Right lobe of liver (tissue), 6 donors: ENCODE results near the gene LDLRAD3. TPM values are rescaled to one million over a fixed set of nuclear protein-coding genes. Genes with fewer than 3 reads are reported as not detected.

Source experiments
- ATAC-seq, 4 donors: fragments of 200-7000 bp; cut with Tn5 transposase; one replicate each; pipeline ENCODE4 v1.9.1; 2020; ENCODE audit warnings: mild to moderate bottlenecking in 4 of 4, moderate library complexity in 4 of 4
- DNase-seq, 3 donors: peaks; one replicate each; pipeline ENCODE4 v3.0.0-alpha.2; 2020
- H3K27ac ChIP-seq, 3 donors: fragments of 200-600 bp; one replicate each; pipeline ENCODE4 v1.8.0; 2022
- H3K27me3 ChIP-seq, 2 donors: fragments of 200-600 bp; one replicate each; pipeline ENCODE4 v1.8.0; 2022
- H3K36me3 ChIP-seq, 4 donors: fragments of 200-600 bp; sonication (generic) in 1 of 4; one replicate each; pipeline versions ENCODE4 v1.5.1 to v1.8.0; 2017 to 2022; ENCODE audit warnings: control low read depth in 1 of 4
- H3K4me1 ChIP-seq, 4 donors: fragments of 200-600 bp; sonication (generic) in 1 of 4; one replicate each; pipeline versions ENCODE4 v1.5.1 to v1.8.0; 2017 to 2022; ENCODE audit warnings: control low read depth in 1 of 4
- H3K4me3 ChIP-seq, 3 donors: fragments of 200-600 bp; one replicate each; pipeline ENCODE4 v1.8.0; 2022
- H3K9me3 ChIP-seq, 4 donors: fragments of 200-600 bp; sonication (generic) in 1 of 4; one replicate each; pipeline versions ENCODE4 v1.5.1 to v1.8.0; 2017 to 2022; ENCODE audit warnings: control low read depth in 1 of 4
- POLR2A ChIP-seq: fragments of 450-650 bp; IDR thresholded peaks from one replicate; pipeline ENCODE4 v1.6.1; 2017; ENCODE audit warnings: antibody characterized with exemption, mild to moderate bottlenecking
- WGBS: methylation state at CpG from one replicate; pipeline ENCODE4 v1.1.6; 2018; ENCODE audit warnings: low coverage, low lambda C conversion rate; ENCODE audit not compliant: insufficient coverage; ENCODE audit errors: missing lambda C conversion rate; 5-methylcytosine and 5-hydroxymethylcytosine counted together
- intact Hi-C, 2 donors: fragments of 100-400 bp; cut with DNase I; formaldehyde crosslinking; loops; one replicate each; pipeline versions ENCODE4 v1.11.2 to v1.14.1; 2022
- total RNA-seq, 6 experiments: library from RNA; depleted of rRNA in 2 of 6; stranded (reverse); fragments of >200 nt in 2 of 6; fragmentation: NEBNext Ultra II Directional in 3 of 6; extraction: Animal tissue kit (Norgen Biotek cat#: 25700) in 3 of 6; gene quantifications; one replicate each; pipeline versions ENCODE4 v1.1.0 to v1.2.4, GENCODE V29; 2016 to 2023
- TF ChIP-seq, protein P1 (sequence below), 4 donors: fragments of 200-600 bp in 3 of 4; fragments of 450-650 bp in 1 of 4; IDR thresholded peaks; one replicate each; pipeline versions ENCODE4 v1.5.1 to v1.8.0; 2016 to 2022; ENCODE audit warnings: antibody characterized with exemption in 4 of 4, mild to moderate bottlenecking in 2 of 4
- donor health status: DM: no; HTN: yes; CAD: no.
- donor health status: DM: no; HTN: no; CAD: no.
- donor health status: DM: no; HTN: no; CAD: no.
- donor health status: DM: no; HTN: yes; CAD: no.
- donor health status: DM: no; HTN: yes; CAD: no.

The LDLRAD3 gene
- total RNA-seq, 6 experiments from 2014 or later = 0.62 to 3.3 (median 2.7) TPM

- DNase-seq (no peak), ATAC-seq (no peak)
- Histone ChIP-seq H3K36me3 (no peaks in the 10 kb centered on the region), H3K27ac (no peak overlapping the region), H3K4me1 (peaks cover 0 to 13% (median 0%) of the 10 kb centered on the region in 4 donors), H3K4me3 (no peak overlapping the region), H3K27me3 (no peaks in the 10 kb centered on the region), H3K9me3 (no peaks in the 10 kb centered on the region)
- WGBS = 70% methylated on average over 6 of the region's 7 CpGs
- intact Hi-C loops = no loop called here
- TF ChIP-seq, protein P1, sequence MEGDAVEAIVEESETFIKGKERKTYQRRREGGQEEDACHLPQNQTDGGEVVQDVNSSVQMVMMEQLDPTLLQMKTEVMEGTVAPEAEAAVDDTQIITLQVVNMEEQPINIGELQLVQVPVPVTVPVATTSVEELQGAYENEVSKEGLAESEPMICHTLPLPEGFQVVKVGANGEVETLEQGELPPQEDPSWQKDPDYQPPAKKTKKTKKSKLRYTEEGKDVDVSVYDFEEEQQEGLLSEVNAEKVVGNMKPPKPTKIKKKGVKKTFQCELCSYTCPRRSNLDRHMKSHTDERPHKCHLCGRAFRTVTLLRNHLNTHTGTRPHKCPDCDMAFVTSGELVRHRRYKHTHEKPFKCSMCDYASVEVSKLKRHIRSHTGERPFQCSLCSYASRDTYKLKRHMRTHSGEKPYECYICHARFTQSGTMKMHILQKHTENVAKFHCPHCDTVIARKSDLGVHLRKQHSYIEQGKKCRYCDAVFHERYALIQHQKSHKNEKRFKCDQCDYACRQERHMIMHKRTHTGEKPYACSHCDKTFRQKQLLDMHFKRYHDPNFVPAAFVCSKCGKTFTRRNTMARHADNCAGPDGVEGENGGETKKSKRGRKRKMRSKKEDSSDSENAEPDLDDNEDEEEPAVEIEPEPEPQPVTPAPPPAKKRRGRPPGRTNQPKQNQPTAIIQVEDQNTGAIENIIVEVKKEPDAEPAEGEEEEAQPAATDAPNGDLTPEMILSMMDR (IDR thresholded peaks at IDR 0.05) = no peak
- TF ChIP-seq POLR2A = no peak
Measured at GRCh38 chr11:36215693-36216060, 271.8 kb downstream of the LDLRAD3 start.

- Histone ChIP-seq H3K9me3 (no peaks in the 10 kb centered on the region), H3K27me3 (no peaks in the 10 kb centered on the region), H3K4me1 (peaks cover 0 to 13% (median 0%) of the 10 kb centered on the region in 4 donors), H3K4me3 (no peak overlapping the region), H3K27ac (no peak overlapping the region), H3K36me3 (no peaks in the 10 kb centered on the region)
- DNase-seq = no peak
- WGBS = 83% methylated on average over 2 of the region's 3 CpGs
- TF ChIP-seq, protein P1 (IDR thresholded peaks at IDR 0.05) = no peak
- no peak for TF ChIP-seq POLR2A
- no peak for ATAC-seq
- intact Hi-C loops = no loop called here
Measured at GRCh38 chr11:36216061-36216615, 272.3 kb downstream of the LDLRAD3 start.

DNA sequence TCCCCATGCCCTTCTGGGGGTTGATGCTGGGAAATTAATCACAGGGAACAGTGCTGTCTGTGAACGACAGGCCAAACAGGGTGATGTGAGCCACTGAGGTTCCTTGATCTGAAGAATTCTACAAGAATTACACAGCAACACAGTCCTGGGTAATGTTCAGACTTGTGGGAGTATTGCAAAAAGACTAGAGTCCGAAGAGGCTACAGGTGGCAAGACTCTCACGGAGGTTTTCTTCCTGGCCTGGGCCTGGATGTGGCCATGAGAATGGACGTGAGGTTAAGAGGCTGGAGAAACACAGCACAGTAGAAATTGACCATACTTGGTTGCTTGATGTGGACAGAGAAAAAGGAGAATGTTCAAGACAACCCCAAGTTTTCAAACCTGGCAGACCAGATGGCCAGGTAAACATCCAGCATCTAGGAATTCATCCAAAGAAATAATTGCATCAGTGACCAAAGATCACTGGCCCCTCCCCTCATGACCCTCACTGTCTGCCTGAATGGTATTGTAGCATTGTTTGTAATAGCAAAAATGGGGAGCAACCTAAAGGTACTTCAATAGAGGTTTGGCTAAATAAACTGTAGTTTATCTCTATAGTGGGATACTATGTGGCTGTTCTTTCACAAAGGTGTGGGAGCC, 274.5 kb downstream of the LDLRAD3 start:
- Histone ChIP-seq H3K4me1 (peaks cover 0 to 13% (median 0%) of the 10 kb centered on the region in 4 donors), H3K27ac (no peak overlapping the region), H3K9me3 (no peaks in the 10 kb centered on the region), H3K27me3 (no peaks in the 10 kb centered on the region), H3K4me3 (no peak overlapping the region), H3K36me3 (no peaks in the 10 kb centered on the region)
- DNase-seq (no peak), ATAC-seq (peak; percentile 84 to 97 (median 90))
- WGBS = 52% methylated on average over 4 of the region's 4 CpGs
- TF ChIP-seq POLR2A = no peak
- intact Hi-C loops = no loop called here

DNA sequence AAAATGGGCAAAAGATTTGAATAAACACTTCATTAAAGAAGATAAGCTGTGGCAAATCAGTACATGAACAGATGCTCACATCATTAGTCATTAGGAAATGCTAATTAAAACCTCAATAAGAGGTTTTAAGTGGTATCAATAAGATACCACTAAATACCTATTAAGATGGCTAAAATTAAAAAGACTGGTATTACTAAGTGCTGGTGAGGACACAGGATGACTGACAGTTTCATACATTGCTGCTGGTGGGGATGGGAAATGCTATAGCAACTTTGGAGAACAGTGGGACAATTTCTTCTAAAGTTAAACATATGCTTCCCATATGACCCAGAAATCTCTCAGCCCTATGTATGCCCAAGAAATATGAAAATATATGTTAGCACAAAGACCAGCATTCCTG, 276.1 kb downstream of the LDLRAD3 start:
- H3K36me3 ChIP-seq = no peaks in the 10 kb centered on the region
- TF ChIP-seq, protein P1 (IDR thresholded peaks at IDR 0.05) = no peak
- TF ChIP-seq POLR2A = no peak
- no peak overlapping the region for H3K4me3 ChIP-seq
- intact Hi-C loops = no loop called here
- ATAC-seq (no peak), DNase-seq (no peak)
- no peak overlapping the region for H3K27ac ChIP-seq
- H3K4me1 ChIP-seq = peaks cover 0 to 13% (median 0%) of the 10 kb centered on the region in 4 donors
- no peaks in the 10 kb centered on the region for H3K9me3 ChIP-seq
- no peaks in the 10 kb centered on the region for H3K27me3 ChIP-seq

DNA sequence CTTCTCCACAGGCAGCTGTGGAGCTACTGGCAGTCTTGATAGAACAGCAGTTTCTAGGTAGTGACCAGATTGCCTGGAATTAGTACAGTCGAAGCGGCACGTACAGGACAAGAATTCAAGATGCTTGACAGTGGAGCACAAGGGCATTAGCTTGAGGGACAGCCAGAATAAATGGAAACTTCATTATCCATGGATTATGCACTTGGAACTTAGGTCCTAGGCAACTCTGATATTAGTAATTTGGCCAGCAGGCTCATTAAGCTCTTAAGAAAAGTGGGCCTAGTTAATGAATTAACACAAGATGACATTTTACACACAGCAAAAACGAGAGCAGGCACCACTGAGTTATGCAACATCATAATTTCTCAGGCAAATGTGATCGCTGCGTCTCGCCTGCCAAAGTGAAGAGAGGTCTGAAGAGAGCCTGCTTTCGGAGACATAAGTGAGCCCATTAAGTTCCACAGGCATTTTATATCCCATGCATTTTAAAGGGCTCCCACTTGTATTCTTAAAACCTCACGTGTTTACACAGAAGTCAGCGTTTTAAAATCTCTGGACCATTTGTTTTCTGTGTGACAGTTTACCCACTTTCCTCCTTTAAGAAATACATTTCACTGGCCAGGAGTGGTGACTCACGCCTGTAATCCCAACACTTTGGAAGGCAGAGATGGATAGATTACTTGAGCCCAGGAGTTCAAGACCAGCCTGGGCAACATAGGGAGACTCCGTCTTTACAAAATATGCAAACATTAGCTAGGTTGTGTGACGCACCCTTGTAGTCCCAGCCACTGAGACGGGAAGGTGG, 279.2 kb downstream of the LDLRAD3 start:
- H3K27me3 ChIP-seq = no peaks in the 10 kb centered on the region
- peaks cover 0 to 12% (median 0%) of the 10 kb centered on the region in 4 donors for H3K4me1 ChIP-seq
- no peaks in the 10 kb centered on the region for H3K36me3 ChIP-seq
- no peak overlapping the region for H3K27ac ChIP-seq
- DNase-seq = no peak
- TF ChIP-seq POLR2A = no peak
- TF ChIP-seq, protein P1 (IDR thresholded peaks at IDR 0.05) = no peak
- H3K9me3 ChIP-seq = no peaks in the 10 kb centered on the region
- H3K4me3 ChIP-seq = no peak overlapping the region
- no peak for ATAC-seq
- intact Hi-C loops = no loop called here
- 65% methylated on average over 12 of the region's 14 CpGs for WGBS
